Stimulated activated CD8-positive, alpha-beta memory T cell treated with anti-CD3 and anti-CD28 coated beads, Interleukin-15, amount 100 ng/mL, for 1 hour (primary cell): ENCODE data around the gene DAO.
"Not testable (repeated sequence)": the region's sequence is repeated elsewhere in the genome, so short reads cannot be mapped to it uniquely, and the experiment has no call there.

ENCODE experiments used
- DNase-seq: peaks from one replicate; pipeline ENCODE4 v3.0.0-alpha.2; 2020; ENCODE audit warnings: low read depth

Gene DAO

GRCh38 chr12:108879615-108880254, at the start of gene DAO:
Gene DAO (plus strand): TSS chr12:108880092. CDS start chr12:108885007, 4,915 bp downstream.
- DNase-seq = no peak

- no peak for DNase-seq
Observed at GRCh38 chr12:108831309-108831991, 48.4 kb upstream of the DAO start.

- DNase-seq = no peak
Observed at GRCh38 chr12:108832208-108832607, 47.7 kb upstream of the DAO start.

- DNase-seq = no peak
Observed at GRCh38 chr12:108832730-108833354, 47.0 kb upstream of the DAO start.

GRCh38 chr12:108833355-108833733, 46.5 kb upstream of the DAO start:
- DNase-seq = no peak

GRCh38 chr12:108833757-108834472, 46.0 kb upstream of the DAO start:
- no peak for DNase-seq

- DNase-seq = no peak
Observed at GRCh38 chr12:108835860-108836634, 43.8 kb upstream of the DAO start.

- no peak for DNase-seq
Observed at GRCh38 chr12:108837239-108837638, 42.7 kb upstream of the DAO start.

GRCh38 chr12:108837680-108838079, 42.2 kb upstream of the DAO start:
- DNase-seq = no peak

- DNase-seq = peak; percentile 40
Observed at GRCh38 chr12:108838194-108839017, 41.5 kb upstream of the DAO start.

- DNase-seq = no peak
Observed at GRCh38 chr12:108839018-108839889, 40.6 kb upstream of the DAO start.

- no peak for DNase-seq
Observed at GRCh38 chr12:108839890-108840230, 40.0 kb upstream of the DAO start.

- DNase-seq = no peak
Observed at GRCh38 chr12:108840605-108841332, 39.1 kb upstream of the DAO start.

- DNase-seq = not testable (repeated sequence)
Observed at GRCh38 chr12:108841825-108842224, 38.1 kb upstream of the DAO start.

GRCh38 chr12:108842361-108842760, 37.5 kb upstream of the DAO start:
- DNase-seq = no peak

GRCh38 chr12:108843187-108843586, 36.7 kb upstream of the DAO start:
- no peak for DNase-seq

- DNase-seq = no peak
Observed at GRCh38 chr12:108845696-108846095, 34.2 kb upstream of the DAO start.

- no peak for DNase-seq
Observed at GRCh38 chr12:108846290-108846701, 33.6 kb upstream of the DAO start.

- no peak for DNase-seq
Observed at GRCh38 chr12:108847705-108848104, 32.2 kb upstream of the DAO start.
